Lung (tissue), 12 donors: ENCODE data around the gene SPTBN1. TPM values are rescaled to one million over a fixed set of nuclear protein-coding genes. Genes with fewer than 3 reads are reported as not detected.

Experiments used
- ATAC-seq: fragments of 200-7000 bp; cut with Tn5 transposase; one replicate; pipeline ENCODE4 v1.9.1; 2020; ENCODE audit warnings: moderate number of reproducible peaks; ENCODE audit not compliant: insufficient read depth, low FRiP score
- DNase-seq, 3 donors: peaks; one replicate each; pipeline ENCODE4 v3.0.0-alpha.2; 2013 to 2017
- H3K27ac ChIP-seq, 2 donors: one replicate each; pipeline ENCODE4 v1.5.1; 2013; ENCODE audit warnings: mild to moderate bottlenecking in 2 of 2, moderate library complexity in 2 of 2, control low read depth in 1 of 2, inconsistent platforms in 1 of 2, low read depth in 1 of 2, low read length in 1 of 2
- H3K27me3 ChIP-seq, 3 donors: one replicate each; pipeline ENCODE4 v1.5.1; 2013; ENCODE audit warnings: low read length in 2 of 3; ENCODE audit not compliant: control insufficient read depth in 3 of 3, insufficient read depth in 3 of 3
- H3K36me3 ChIP-seq, 4 donors: one replicate each; pipeline ENCODE4 v1.5.1; 2013; ENCODE audit warnings: low read length in 4 of 4, mild to moderate bottlenecking in 1 of 4, moderate library complexity in 1 of 4; ENCODE audit not compliant: control insufficient read depth in 4 of 4, insufficient read depth in 4 of 4
- H3K4me1 ChIP-seq, 5 donors: one replicate each; pipeline ENCODE4 v1.5.1; 2013; ENCODE audit warnings: low read length in 5 of 5, mild to moderate bottlenecking in 2 of 5, moderate library complexity in 1 of 5; ENCODE audit not compliant: control insufficient read depth in 5 of 5, insufficient read depth in 5 of 5
- H3K4me3 ChIP-seq: one replicate; pipeline ENCODE4 v1.5.1; 2013; ENCODE audit warnings: mild to moderate bottlenecking, control low read depth, moderate library complexity
- H3K9ac ChIP-seq, 2 donors: one replicate each; pipeline ENCODE4 v1.5.1; 2013; ENCODE audit warnings: low read length in 2 of 2, control low read depth in 1 of 2; ENCODE audit not compliant: insufficient read depth in 1 of 2
- H3K9me3 ChIP-seq, 4 donors: one replicate each; pipeline ENCODE4 v1.5.1; 2013; ENCODE audit warnings: low read length in 3 of 4, mild to moderate bottlenecking in 1 of 4, moderate library complexity in 1 of 4; ENCODE audit not compliant: control insufficient read depth in 4 of 4, insufficient read depth in 3 of 4
- WGBS, 2 donors: extraction: QIAGEN DNeasy Blood & Tissue Kit; methylation state at CpG; one replicate each; pipeline ENCODE4 v1.1.7; 2013; 5-methylcytosine and 5-hydroxymethylcytosine counted together
- polyA plus RNA-seq, 2 donors: library from polyadenylated mRNA; stranded (reverse); fragments of 200-250 nt; gene quantifications; one replicate each; pipeline ENCODE4 v1.2.1, GENCODE V29; 2013
- total RNA-seq, 2 donors: library from RNA; depleted of rRNA in 1 of 2; stranded (reverse); fragments of >200 nt in 1 of 2; gene quantifications; one replicate each; pipeline ENCODE4 v1.2.1, GENCODE V29; 2014 to 2021
- TF ChIP-seq, protein P1 (sequence below): IDR thresholded peaks from 2 replicates; pipeline ENCODE4 v1.5.1; 2012; ENCODE audit warnings: mild to moderate bottlenecking; ENCODE audit errors: control extremely low read depth, extremely low read depth
- donor health status: control.
- donor health status: control.
- donor health status: Bipolar disorder and iron deficiency.
- donor health status: healthy.
- donor health status: DM: yes; HTN: yes; CAD: no.

SPTBN1 gene
- total and polyA plus RNA-seq, 4 donors = 89.4 to 715 (median 275) TPM

DNA sequence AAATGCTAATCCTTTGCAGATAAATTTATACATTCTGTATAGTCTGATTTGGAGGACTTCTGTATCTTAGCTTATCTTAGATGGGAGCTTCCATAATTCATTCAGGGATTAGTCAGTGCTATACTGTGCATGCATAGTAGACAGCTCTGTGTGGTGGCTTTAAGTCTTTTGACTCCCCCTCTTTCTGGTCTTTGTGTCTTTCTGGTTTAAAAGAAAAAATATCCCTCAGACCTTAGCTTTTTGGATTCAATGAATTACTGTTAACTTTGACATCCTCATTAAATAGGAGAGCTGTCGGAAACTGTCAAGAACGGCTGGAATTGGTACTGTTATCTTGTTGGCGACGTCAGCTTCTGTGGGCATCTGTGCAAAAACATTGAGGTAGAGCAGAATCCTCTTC, 130.4 kb downstream of the SPTBN1 start:
- TF ChIP-seq, protein P1, sequence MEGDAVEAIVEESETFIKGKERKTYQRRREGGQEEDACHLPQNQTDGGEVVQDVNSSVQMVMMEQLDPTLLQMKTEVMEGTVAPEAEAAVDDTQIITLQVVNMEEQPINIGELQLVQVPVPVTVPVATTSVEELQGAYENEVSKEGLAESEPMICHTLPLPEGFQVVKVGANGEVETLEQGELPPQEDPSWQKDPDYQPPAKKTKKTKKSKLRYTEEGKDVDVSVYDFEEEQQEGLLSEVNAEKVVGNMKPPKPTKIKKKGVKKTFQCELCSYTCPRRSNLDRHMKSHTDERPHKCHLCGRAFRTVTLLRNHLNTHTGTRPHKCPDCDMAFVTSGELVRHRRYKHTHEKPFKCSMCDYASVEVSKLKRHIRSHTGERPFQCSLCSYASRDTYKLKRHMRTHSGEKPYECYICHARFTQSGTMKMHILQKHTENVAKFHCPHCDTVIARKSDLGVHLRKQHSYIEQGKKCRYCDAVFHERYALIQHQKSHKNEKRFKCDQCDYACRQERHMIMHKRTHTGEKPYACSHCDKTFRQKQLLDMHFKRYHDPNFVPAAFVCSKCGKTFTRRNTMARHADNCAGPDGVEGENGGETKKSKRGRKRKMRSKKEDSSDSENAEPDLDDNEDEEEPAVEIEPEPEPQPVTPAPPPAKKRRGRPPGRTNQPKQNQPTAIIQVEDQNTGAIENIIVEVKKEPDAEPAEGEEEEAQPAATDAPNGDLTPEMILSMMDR = no peak
- WGBS, 2 donors = 86 to 89% methylated on average over 4 of the region's 4 CpGs
- Histone ChIP-seq H3K4me1 (peaks cover 6 to 56% (median 22%) of the 10 kb centered on the region in 5 donors), H3K27ac (no peak overlapping the region), H3K9me3 (no peaks in the 10 kb centered on the region), H3K36me3 (peaks cover 0 to 16% (median 4%) of the 10 kb centered on the region in 4 donors), H3K4me3 (no peak overlapping the region), H3K27me3 (no peaks in the 10 kb centered on the region), H3K9ac (no peak overlapping the region)
- DNase-seq (no peak), ATAC-seq (no peak)

DNA sequence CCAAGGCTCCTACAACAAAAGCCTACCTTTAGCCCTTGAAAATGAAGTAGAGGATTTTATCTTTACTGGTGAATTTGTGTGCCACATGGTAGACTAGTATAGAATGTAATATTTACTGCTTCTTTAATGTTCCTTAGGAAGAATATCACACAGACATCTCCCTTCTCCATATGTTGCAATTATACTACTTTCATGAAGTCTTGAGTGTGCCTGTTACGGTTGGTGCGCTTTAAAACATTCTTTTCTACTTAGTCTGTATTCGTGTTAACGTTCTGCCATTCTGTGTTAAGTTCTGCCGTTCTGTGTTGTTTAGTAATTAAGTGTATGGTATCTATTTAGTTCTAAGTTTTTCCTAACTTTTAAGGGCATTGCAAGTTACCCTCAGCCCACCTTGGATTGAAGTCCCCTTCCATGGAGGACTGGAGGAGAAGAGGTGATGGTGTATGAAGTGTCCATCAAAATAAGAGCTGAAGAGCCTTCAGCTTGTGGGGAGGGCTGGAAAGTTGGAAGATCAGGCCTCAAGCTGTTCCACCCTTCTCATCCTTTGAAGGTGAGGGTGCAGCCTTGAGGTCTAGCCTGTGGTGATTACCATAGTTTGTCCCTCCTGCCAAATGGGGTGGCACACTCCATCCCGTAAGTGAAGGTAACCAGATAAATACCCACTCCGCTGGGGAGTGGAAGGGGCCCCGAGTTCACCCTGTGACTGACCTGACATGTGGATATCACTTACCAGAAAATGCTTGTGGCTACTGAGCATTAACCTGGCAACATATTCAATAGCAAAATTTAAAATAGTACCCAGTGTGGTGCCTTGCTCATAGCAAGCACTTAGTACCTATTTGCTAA, 131.3 kb downstream of the SPTBN1 start:
- ATAC-seq = no peak
- WGBS, 2 donors = 88 to 90% methylated on average over 8 of the region's 8 CpGs
- H3K27ac ChIP-seq = peak overlapping the region; percentile 26 to 74
- no peak overlapping the region for H3K9ac ChIP-seq
- TF ChIP-seq, protein P1 = no peak
- H3K9me3 ChIP-seq = no peaks in the 10 kb centered on the region
- no peak for DNase-seq
- no peak overlapping the region for H3K4me3 ChIP-seq
- peaks cover 0 to 18% (median 4%) of the 10 kb centered on the region in 4 donors for H3K36me3 ChIP-seq
- H3K4me1 ChIP-seq = peaks cover 0 to 56% (median 22%) of the 10 kb centered on the region in 5 donors
- H3K27me3 ChIP-seq = no peaks in the 10 kb centered on the region

- Histone ChIP-seq H3K36me3 (peaks cover 0 to 25% (median 10%) of the 10 kb centered on the region in 4 donors), H3K9ac (no peak overlapping the region)
- ATAC-seq = no peak
Measured at GRCh38 chr2:54588244-54588899, 132.2 kb downstream of the SPTBN1 start.

More at GRCh38 chr2:54588244-54588899, 132.2 kb downstream of the SPTBN1 start:
- H3K27me3 ChIP-seq = no peaks in the 10 kb centered on the region
- TF ChIP-seq, protein P1 = no peak
- peaks cover 0 to 50% (median 22%) of the 10 kb centered on the region in 5 donors for H3K4me1 ChIP-seq
- WGBS, 2 donors = 40 to 60% methylated on average over 1 of the region's 1 CpG
- DNase-seq = no peak
- H3K4me3 ChIP-seq = no peak overlapping the region
- H3K9me3 ChIP-seq = no peaks in the 10 kb centered on the region
- peak overlapping the region; percentile 11 to 72 for H3K27ac ChIP-seq
